Liver (tissue), 9 donors: Measurements from ENCODE around the gene MAP3K15. TPM values are rescaled to one million over a fixed set of nuclear protein-coding genes. Genes with fewer than 3 reads are reported as not detected.

Source experiments
- DNase-seq: peaks from one replicate; pipeline ENCODE4 v3.0.0-alpha.2; 2017; ENCODE audit warnings: low spot score
- H3K27ac ChIP-seq, 2 donors: one replicate each; pipeline ENCODE4 v1.7.0; 2013; ENCODE audit warnings: inconsistent platforms in 2 of 2, low read length in 2 of 2, control low read depth in 1 of 2, low read depth in 1 of 2, mild to moderate bottlenecking in 1 of 2
- H3K27me3 ChIP-seq, 4 donors: one replicate each; pipeline versions ENCODE4 v1.6.1 to v1.7.0; 2013; ENCODE audit warnings: low read length in 3 of 4, inconsistent platforms in 1 of 4, mild to moderate bottlenecking in 1 of 4, moderate library complexity in 1 of 4; ENCODE audit not compliant: control insufficient read depth in 4 of 4, insufficient read depth in 4 of 4
- H3K36me3 ChIP-seq, 4 donors: one replicate each; pipeline versions ENCODE4 v1.6.1 to v1.7.0; 2013; ENCODE audit warnings: low read length in 3 of 4, mild to moderate bottlenecking in 3 of 4, low read depth in 1 of 4, moderate library complexity in 1 of 4; ENCODE audit not compliant: control insufficient read depth in 4 of 4, insufficient read depth in 3 of 4
- H3K4me1 ChIP-seq, 4 donors: one replicate each; pipeline versions ENCODE4 v1.6.1 to v1.7.0; 2013; ENCODE audit warnings: low read length in 3 of 4, mild to moderate bottlenecking in 3 of 4, moderate library complexity in 1 of 4; ENCODE audit not compliant: control insufficient read depth in 4 of 4, insufficient read depth in 4 of 4
- H3K4me3 ChIP-seq, 3 donors: one replicate each; pipeline versions ENCODE4 v1.6.1 to v1.7.0; 2013; ENCODE audit warnings: low read length in 3 of 3, control low read depth in 1 of 3, low read depth in 1 of 3, mild to moderate bottlenecking in 1 of 3
- H3K9ac ChIP-seq, 2 donors: one replicate each; pipeline ENCODE4 v1.7.0; 2013; ENCODE audit warnings: low read length in 2 of 2, mild to moderate bottlenecking in 2 of 2, moderate library complexity in 2 of 2, control low read depth in 1 of 2, low read depth in 1 of 2
- H3K9me3 ChIP-seq, 4 donors: one replicate each; pipeline versions ENCODE4 v1.6.1 to v1.7.0; 2013; ENCODE audit warnings: low read length in 3 of 4; ENCODE audit not compliant: control insufficient read depth in 4 of 4
- CTCF ChIP-seq: fragments of 150-350 bp; IDR thresholded peaks from 2 replicates; pipeline ENCODE4 v1.5.1; 2017; ENCODE audit warnings: improper control_type of control experiment, low read depth, low read length; ENCODE audit not compliant: missing input control
- EGR1 ChIP-seq, 2 donors: IDR thresholded peaks; 2 replicates each; pipeline ENCODE4 v1.6.1; 2016 to 2018; ENCODE audit warnings: antibody characterized with exemption in 2 of 2, low read depth in 2 of 2
- FOXA1 ChIP-seq: IDR thresholded peaks from 2 replicates; pipeline ENCODE4 v1.6.1; 2016; ENCODE audit warnings: antibody characterized with exemption
- GABPA ChIP-seq, 2 donors: IDR thresholded peaks in 1 of 2; conservative IDR thresholded peaks in 1 of 2; 2 replicates each; pipeline ENCODE4 v1.6.1; 2016; ENCODE audit warnings: antibody characterized with exemption in 2 of 2, mild to moderate bottlenecking in 1 of 2, moderate library complexity in 1 of 2
- HNF4G ChIP-seq: IDR thresholded peaks from 2 replicates; pipeline ENCODE4 v1.6.1; 2016; ENCODE audit warnings: antibody characterized with exemption
- JUND ChIP-seq, 2 donors: IDR thresholded peaks; 2 replicates each; pipeline ENCODE4 v1.6.1; 2016; ENCODE audit warnings: antibody characterized with exemption in 2 of 2
- MAX ChIP-seq: IDR thresholded peaks from 2 replicates; pipeline ENCODE4 v1.6.1; 2016; ENCODE audit warnings: antibody characterized with exemption
- NR2F2 ChIP-seq: IDR thresholded peaks from 2 replicates; pipeline ENCODE4 v1.6.1; 2016; ENCODE audit warnings: antibody characterized with exemption
- RAD21 ChIP-seq, 2 donors: IDR thresholded peaks; 2 replicates each; pipeline ENCODE4 v1.6.1; 2016; ENCODE audit warnings: antibody characterized with exemption in 2 of 2, mild to moderate bottlenecking in 2 of 2
- REST ChIP-seq: IDR thresholded peaks from 2 replicates; pipeline ENCODE4 v1.6.1; 2016; ENCODE audit warnings: antibody characterized with exemption, mild to moderate bottlenecking
- RXRA ChIP-seq, 2 donors: IDR thresholded peaks; 2 replicates each; pipeline ENCODE4 v1.6.1; 2017 to 2018; ENCODE audit warnings: antibody characterized with exemption in 2 of 2, mild to moderate bottlenecking in 1 of 2
- SP1 ChIP-seq: IDR thresholded peaks from 2 replicates; pipeline ENCODE4 v1.6.1; 2018; ENCODE audit warnings: antibody characterized with exemption, mild to moderate bottlenecking
- TAF1 ChIP-seq: conservative IDR thresholded peaks from 2 replicates; pipeline ENCODE4 v1.6.1; 2016; ENCODE audit warnings: antibody characterized with exemption, mild to moderate bottlenecking
- YY1 ChIP-seq: IDR thresholded peaks from 2 replicates; pipeline ENCODE4 v1.6.1; 2016; ENCODE audit warnings: antibody characterized with exemption, mild to moderate bottlenecking
- ZBTB33 ChIP-seq: IDR thresholded peaks from 2 replicates; pipeline ENCODE4 v1.6.1; 2016; ENCODE audit warnings: antibody characterized with exemption
- WGBS: extraction: QIAGEN DNeasy Blood & Tissue Kit; methylation state at CpG from one replicate; pipeline ENCODE4 v1.1.7; 2013; 5-methylcytosine and 5-hydroxymethylcytosine counted together
- polyA plus RNA-seq, 2 donors: library from polyadenylated mRNA; stranded (reverse) in 1 of 2; unstranded in 1 of 2; fragments of 200-250 nt in 1 of 2; fragments of >200 nt in 1 of 2; fragmentation: Nextera tagmentation in 1 of 2; extraction: Ambion mirVana in 1 of 2; gene quantifications; one replicate each; pipeline versions ENCODE4 v1.2.1 to v1.2.3, GENCODE V29; 2013 to 2015
- total RNA-seq, 2 donors: library from RNA; depleted of rRNA; stranded (reverse); fragments of >200 nt; gene quantifications; one replicate each; pipeline ENCODE4 v1.2.3, GENCODE V29; 2014
- donor health status: healthy.
- donor health status: healthy.
- donor health status: healthy.
- donor health status: healthy.
- donor health status: healthy.

MAP3K15 gene
- total and polyA plus RNA-seq, 4 donors: 0.09 to 0.28 TPM; not detected in 2

GRCh38 chrX:19392703-19393102 is 122.6 kb downstream of the MAP3K15 start:
- Histone ChIP-seq H3K36me3 (no peaks in the 10 kb centered on the region), H3K9ac (no peak overlapping the region), H3K27me3 (no peaks in the 10 kb centered on the region), H3K27ac (no peak overlapping the region), H3K4me3 (no peak overlapping the region), H3K4me1 (no peaks in the 10 kb centered on the region), H3K9me3 (no peaks in the 10 kb centered on the region)
- TF ChIP-seq SP1: no peak
- TF ChIP-seq NR2F2: no peak
- TF ChIP-seq TAF1: no peak
- no peak for TF ChIP-seq MAX
- TF ChIP-seq CTCF: no peak
- no peak for TF ChIP-seq GABPA (IDR thresholded peaks at IDR 0.05 in 1 of 2, conservative IDR thresholded peaks at IDR 0.05 in 1 of 2)
- no peak for TF ChIP-seq EGR1 (IDR thresholded peaks at IDR 0.05; ENCODE audit: low read depth in 2 of 2)
- TF ChIP-seq FOXA1: no peak
- TF ChIP-seq REST: no peak
- no peak for TF ChIP-seq ZBTB33
- WGBS: 88% methylated on average over 4 of the region's 4 CpGs
- no peak for DNase-seq

GRCh38 chrX:19392078-19392477 is 123.2 kb downstream of the MAP3K15 start:
- no peaks in the 10 kb centered on the region for H3K36me3 ChIP-seq
- no peak for DNase-seq
- H3K4me3 ChIP-seq: no peak overlapping the region
- H3K27me3 ChIP-seq: no peaks in the 10 kb centered on the region
- H3K27ac ChIP-seq: no peak overlapping the region
- WGBS: 90% methylated on average over 12 of the region's 12 CpGs
- H3K9ac ChIP-seq: no peak overlapping the region
- H3K9me3 ChIP-seq: no peaks in the 10 kb centered on the region
- H3K4me1 ChIP-seq: no peaks in the 10 kb centered on the region
- TF ChIP-seq ZBTB33: no peak
- TF ChIP-seq SP1: no peak
- TF ChIP-seq EGR1 (IDR thresholded peaks at IDR 0.05; ENCODE audit: low read depth in 2 of 2): no peak
- no peak for TF ChIP-seq MAX
- TF ChIP-seq FOXA1: no peak
- no peak for TF ChIP-seq HNF4G
- TF ChIP-seq JUND (IDR thresholded peaks at IDR 0.05): no peak
- TF ChIP-seq RAD21 (IDR thresholded peaks at IDR 0.05): no peak
- no peak for TF ChIP-seq REST
- no peak for TF ChIP-seq TAF1
- TF ChIP-seq NR2F2: no peak
- TF ChIP-seq CTCF: no peak
- no peak for TF ChIP-seq YY1
- TF ChIP-seq RXRA (IDR thresholded peaks at IDR 0.05): no peak
